ENCODE data around the gene PLOD1. TPM values are rescaled to one million over a fixed set of nuclear protein-coding genes. Genes with fewer than 3 reads are reported as not detected.
"Not testable (repeated sequence)": the region's sequence is repeated elsewhere in the genome, so short reads cannot be mapped to it uniquely, and the experiment has no call there.

PLOD1 gene
- total RNA-seq, 4 donors from 2014 or later = 14.6 to 324 (median 55.8) TPM

DNA sequence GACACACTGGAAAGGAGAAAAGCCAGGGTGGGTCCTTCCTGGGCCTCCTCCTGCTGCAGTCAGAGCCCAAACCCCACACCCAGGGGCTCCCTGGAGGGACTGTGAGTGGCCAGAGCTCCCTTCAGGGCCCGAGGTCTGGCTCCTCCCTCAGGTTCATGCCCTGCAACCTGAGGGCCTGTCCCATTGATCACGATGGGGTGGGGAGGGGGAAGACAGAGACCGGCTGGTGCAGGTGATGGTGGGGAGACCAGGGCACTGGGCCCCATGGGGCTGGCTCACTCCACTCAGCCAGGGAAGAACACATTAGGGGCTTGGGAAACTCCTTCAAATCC lies 45.7 kb upstream of the PLOD1 start:
- Histone ChIP-seq H3K4me3 (no peak overlapping the region), H3K27me3 (no peaks in the 10 kb centered on the region), H3K9me3 (no peaks in the 10 kb centered on the region), H3K4me1 (no peaks in the 10 kb centered on the region), H3K36me3 (no peaks in the 10 kb centered on the region), H3K27ac (no peak overlapping the region)
- TF ChIP-seq, protein P1, sequence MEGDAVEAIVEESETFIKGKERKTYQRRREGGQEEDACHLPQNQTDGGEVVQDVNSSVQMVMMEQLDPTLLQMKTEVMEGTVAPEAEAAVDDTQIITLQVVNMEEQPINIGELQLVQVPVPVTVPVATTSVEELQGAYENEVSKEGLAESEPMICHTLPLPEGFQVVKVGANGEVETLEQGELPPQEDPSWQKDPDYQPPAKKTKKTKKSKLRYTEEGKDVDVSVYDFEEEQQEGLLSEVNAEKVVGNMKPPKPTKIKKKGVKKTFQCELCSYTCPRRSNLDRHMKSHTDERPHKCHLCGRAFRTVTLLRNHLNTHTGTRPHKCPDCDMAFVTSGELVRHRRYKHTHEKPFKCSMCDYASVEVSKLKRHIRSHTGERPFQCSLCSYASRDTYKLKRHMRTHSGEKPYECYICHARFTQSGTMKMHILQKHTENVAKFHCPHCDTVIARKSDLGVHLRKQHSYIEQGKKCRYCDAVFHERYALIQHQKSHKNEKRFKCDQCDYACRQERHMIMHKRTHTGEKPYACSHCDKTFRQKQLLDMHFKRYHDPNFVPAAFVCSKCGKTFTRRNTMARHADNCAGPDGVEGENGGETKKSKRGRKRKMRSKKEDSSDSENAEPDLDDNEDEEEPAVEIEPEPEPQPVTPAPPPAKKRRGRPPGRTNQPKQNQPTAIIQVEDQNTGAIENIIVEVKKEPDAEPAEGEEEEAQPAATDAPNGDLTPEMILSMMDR (IDR thresholded peaks at IDR 0.05) = no peak
- no peak for TF ChIP-seq POLR2A (IDR thresholded peaks at IDR 0.05)
- DNase-seq = no peak
- intact Hi-C loops (cut with DNase I; ENCODE audit: low total_unique reads) = no loop called here

DNA sequence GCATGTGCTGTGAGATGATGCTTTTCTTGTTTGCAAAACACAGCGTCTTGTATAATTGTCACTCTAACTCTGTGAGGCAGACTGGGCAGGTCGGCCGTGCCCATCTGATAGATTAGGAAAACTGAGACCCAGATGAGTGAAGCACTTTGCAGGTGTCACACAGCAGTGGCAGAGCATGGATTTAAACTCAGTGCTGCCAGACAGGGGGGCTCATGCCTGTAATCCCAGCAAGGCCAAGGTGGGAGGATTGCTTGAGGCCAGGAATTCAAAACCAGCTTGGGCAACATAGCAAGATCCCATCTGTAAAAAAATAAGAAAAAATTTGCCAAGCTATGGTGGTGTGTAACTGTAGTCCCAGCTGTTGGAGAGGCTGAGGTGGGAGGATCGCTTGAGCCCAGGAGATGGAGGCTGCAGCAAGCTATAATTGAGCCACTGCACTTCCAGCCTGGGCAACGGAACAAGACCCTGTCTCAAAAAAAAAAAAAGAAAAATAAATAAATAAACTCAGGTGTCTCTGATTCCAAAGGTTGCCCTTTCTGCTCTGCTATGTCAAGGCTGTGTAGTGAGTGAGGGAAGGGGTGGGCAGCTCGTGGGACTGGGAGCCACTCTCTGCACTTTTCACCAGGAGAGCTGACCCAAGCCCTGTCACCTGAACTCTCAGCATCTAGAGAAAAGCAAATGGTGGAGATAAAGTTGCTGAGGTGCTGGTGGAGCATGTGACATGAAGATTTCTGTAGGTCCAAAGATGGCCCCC lies 42.9 kb upstream of the PLOD1 start:
- Histone ChIP-seq H3K4me1 (no peaks in the 10 kb centered on the region), H3K36me3 (no peaks in the 10 kb centered on the region), H3K4me3 (no peak overlapping the region), H3K9me3 (no peaks in the 10 kb centered on the region), H3K27me3 (no peaks in the 10 kb centered on the region), H3K27ac (no peak overlapping the region)
- intact Hi-C loops (cut with DNase I; ENCODE audit: low total_unique reads) = loop anchor here (10.0 kb wide), 1 partner anchor 57 kb away; no protein-coding TSS in a partner anchor
- no peak for TF ChIP-seq POLR2A (IDR thresholded peaks at IDR 0.05)
- TF ChIP-seq, protein P1 (IDR thresholded peaks at IDR 0.05) = no peak
- no peak for DNase-seq

DNA sequence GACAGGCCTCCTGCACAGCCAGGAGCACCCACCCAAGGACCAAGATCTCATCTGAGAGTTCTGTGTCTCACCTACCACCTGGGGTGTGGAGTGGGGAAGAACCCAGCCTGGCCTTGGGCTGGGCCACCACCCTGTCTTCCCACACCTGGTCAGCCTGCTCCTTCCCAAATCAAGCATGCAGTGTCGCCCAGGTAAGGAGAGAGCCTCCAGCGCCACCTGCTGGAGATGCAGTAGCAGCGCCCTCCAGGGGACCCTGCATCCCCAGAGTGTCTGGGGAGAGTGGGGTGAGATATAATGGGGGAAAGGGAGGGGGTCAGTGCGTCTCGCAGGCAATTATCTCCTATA lies 40.6 kb upstream of the PLOD1 start:
- TF ChIP-seq, protein P1 (IDR thresholded peaks at IDR 0.05) = peak; percentile 56 to 67 (median 62)
- no peak for TF ChIP-seq POLR2A (IDR thresholded peaks at IDR 0.05)
- no peak overlapping the region for H3K27ac ChIP-seq
- H3K4me3 ChIP-seq = no peak overlapping the region
- H3K9me3 ChIP-seq = no peaks in the 10 kb centered on the region
- H3K27me3 ChIP-seq = peaks cover 0 to 12% of the 10 kb centered on the region in 2 donors
- no peaks in the 10 kb centered on the region for H3K36me3 ChIP-seq
- DNase-seq = no peak
- intact Hi-C loops (cut with DNase I; ENCODE audit: low total_unique reads) = loop anchor here (10.0 kb wide), 1 partner anchor 59 kb away; no protein-coding TSS in a partner anchor
- no peaks in the 10 kb centered on the region for H3K4me1 ChIP-seq

DNA sequence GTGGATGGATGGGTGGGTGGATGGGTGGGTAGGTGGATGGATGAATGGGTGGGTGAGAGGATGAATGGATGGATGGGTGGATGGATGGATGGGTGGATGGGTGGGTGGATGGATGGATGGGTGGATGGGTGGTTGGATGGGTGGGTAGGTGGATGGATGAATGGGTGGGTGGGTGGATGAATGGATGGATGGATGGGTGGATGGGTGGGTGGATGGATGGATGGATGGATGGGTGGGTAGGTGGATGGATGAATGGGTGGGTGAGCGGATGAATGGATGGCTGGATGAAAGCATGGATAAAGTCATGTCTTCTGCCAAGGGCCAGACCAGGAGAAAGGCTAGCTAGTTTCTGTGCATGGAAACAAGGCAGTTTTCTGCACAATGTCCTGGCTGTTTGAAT lies 40.0 kb upstream of the PLOD1 start:
- not testable (repeated sequence) for DNase-seq, H3K4me3 ChIP-seq, H3K36me3 ChIP-seq, H3K27ac ChIP-seq, H3K9me3 ChIP-seq, H3K4me1 ChIP-seq
- H3K27me3 ChIP-seq = peaks cover 0 to 16% of the 10 kb centered on the region in 2 donors
- intact Hi-C loops (cut with DNase I; ENCODE audit: low total_unique reads) = loop anchor here (10.0 kb wide), 1 partner anchor 60 kb away; no protein-coding TSS in a partner anchor

DNA sequence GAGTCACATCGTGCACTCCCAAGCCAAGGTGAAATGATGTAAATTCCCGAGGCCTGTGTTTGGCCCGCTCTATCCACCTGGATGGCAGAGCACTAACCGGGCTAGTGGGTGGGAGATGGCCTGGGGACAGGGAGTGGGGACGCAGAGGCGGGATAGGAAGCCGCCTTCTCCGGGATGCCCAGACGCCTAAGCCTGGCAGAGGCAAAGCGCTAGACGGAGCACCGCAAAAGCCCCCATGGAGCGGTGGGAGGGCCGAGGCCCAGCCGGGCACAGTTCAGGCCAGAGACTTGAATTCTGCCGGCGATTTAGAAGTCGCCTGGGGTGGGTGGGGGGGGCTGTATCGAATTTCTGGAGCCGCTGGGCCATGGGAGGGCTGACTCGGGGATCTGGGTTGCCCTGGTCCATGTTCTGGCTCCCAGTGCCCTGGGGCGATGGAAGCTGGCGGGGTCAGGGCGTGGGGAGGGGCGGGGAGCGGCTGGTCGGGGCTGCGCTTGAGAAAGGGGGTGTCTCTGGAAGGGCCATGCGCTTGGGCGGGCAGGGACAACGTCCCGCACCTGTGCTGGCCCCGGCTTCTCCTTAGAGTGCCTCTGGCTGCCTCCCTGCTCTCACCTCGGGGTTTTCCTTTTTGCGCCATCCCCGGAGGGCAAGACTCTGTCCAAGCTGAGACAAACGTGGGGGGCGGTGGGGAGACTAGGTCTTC lies 36.3 kb upstream of the PLOD1 start:
- H3K36me3 ChIP-seq = no peaks in the 10 kb centered on the region
- H3K4me3 ChIP-seq = no peak overlapping the region
- intact Hi-C loops (cut with DNase I; ENCODE audit: low total_unique reads) = loop anchor here (10.0 kb wide), 1 partner anchor 63 kb away; no protein-coding TSS in a partner anchor
- no peak for DNase-seq
- H3K27me3 ChIP-seq = peaks cover 0 to 16% of the 10 kb centered on the region in 2 donors
- H3K4me1 ChIP-seq = no peaks in the 10 kb centered on the region
- H3K9me3 ChIP-seq = no peaks in the 10 kb centered on the region
- TF ChIP-seq POLR2A (IDR thresholded peaks at IDR 0.05) = no peak
- H3K27ac ChIP-seq = no peak overlapping the region

DNA sequence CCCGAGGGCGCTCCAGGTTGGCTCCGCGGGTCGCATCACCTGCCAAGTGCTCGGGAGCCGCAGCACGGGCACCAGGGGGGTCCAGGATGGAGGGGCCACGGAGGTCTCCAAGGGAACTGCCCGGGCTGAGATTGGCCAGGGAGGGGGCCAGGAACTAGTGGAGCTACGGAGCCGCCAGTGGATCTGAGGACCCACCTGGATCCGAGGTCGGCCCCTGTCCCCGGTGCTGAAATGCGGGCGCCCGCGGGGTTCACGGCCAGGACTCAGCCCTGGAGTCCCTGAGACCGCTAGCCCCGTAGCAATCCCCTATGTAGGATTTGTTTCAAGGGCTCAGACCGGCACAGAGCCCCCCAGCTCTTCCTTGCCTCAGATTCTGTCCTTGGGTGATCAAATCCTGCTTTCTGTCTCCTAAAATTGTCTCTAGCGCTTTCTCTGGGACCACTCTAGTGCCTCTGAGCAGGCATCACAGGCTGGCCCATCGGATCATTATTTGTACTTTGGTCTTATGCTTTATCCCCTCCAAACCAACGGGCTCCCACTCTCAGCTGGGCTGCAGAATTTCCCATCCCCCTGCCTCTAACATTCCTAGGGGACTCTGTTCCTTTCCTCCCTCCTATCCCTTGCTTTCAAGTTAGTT lies 35.6 kb upstream of the PLOD1 start:
- TF ChIP-seq POLR2A (IDR thresholded peaks at IDR 0.05) = no peak
- TF ChIP-seq, protein P1 (IDR thresholded peaks at IDR 0.05) = no peak
- Histone ChIP-seq H3K27ac (no peak overlapping the region), H3K36me3 (no peaks in the 10 kb centered on the region), H3K4me1 (no peaks in the 10 kb centered on the region), H3K9me3 (no peaks in the 10 kb centered on the region), H3K4me3 (no peak overlapping the region), H3K27me3 (peaks cover 0 to 16% of the 10 kb centered on the region in 2 donors)
- intact Hi-C loops (cut with DNase I; ENCODE audit: low total_unique reads) = loop anchor here (10.0 kb wide), 1 partner anchor 64 kb away; no protein-coding TSS in a partner anchor
- no peak for DNase-seq

DNA sequence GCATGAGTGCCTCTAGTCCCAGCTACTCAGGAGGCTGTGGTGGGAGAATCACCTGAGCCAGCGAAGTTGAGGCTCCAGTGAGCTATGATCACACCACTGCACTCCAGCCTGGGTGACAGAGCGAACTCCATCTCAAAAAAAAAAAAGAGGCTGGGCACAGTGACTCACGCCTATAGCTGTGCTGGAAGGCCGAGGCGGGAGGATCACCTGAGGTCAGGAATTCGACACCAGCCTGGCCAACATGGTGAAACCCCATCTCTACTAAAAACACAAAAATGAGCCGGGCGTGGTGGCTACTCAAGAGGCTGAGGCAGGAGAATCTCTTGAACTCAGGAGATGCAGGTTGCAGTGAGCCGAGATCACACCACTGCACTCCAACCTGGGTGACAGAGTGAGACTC lies 33.1 kb upstream of the PLOD1 start:
- H3K9me3 ChIP-seq; H3K36me3 ChIP-seq; H3K27ac ChIP-seq; H3K4me1 ChIP-seq; DNase-seq; H3K4me3 ChIP-seq; intact Hi-C loops (cut with DNase I; ENCODE audit: low total_unique reads): not testable (repeated sequence)
- peaks cover 0 to 16% of the 10 kb centered on the region in 2 donors for H3K27me3 ChIP-seq

All from uterus (tissue), 4 donors.